GM12891 (cell line): ENCODE measurements around the gene SLC7A10.

ENCODE experiments used
- POLR2A ChIP-seq: IDR thresholded peaks from 2 replicates; pipeline ENCODE4 v1.6.1; 2011; ENCODE audit warnings: low read depth, low read length, control low read depth
- POLR2AphosphoS5 ChIP-seq: IDR thresholded peaks from 2 replicates; pipeline ENCODE4 v1.6.1; 2011; ENCODE audit warnings: low read depth, low read length, control low read depth
- POU2F2 ChIP-seq: IDR thresholded peaks from 2 replicates; pipeline ENCODE4 v1.6.1; 2011; ENCODE audit warnings: low read depth, mild to moderate bottlenecking, control low read depth, low read length, moderate library complexity
- SPI1 ChIP-seq: IDR thresholded peaks from 2 replicates; pipeline ENCODE4 v1.6.1; 2011; ENCODE audit warnings: low read depth, low read length, control low read depth
- TAF1 ChIP-seq: IDR thresholded peaks from 2 replicates; pipeline ENCODE4 v1.6.1; 2011; ENCODE audit warnings: low read depth, low read length, control low read depth

GRCh38 chr19:33233056-33233873, 7.6 kb upstream of the SLC7A10 start:
- TF ChIP-seq POLR2AphosphoS5 (no peak), TAF1 (no peak), SPI1 (no peak), POLR2A (no peak), POU2F2 (no peak)
